Neural cell (in vitro differentiated cells): ENCODE results near the gene ZNF107. TPM values are rescaled to one million over a fixed set of nuclear protein-coding genes. Genes with fewer than 3 reads are reported as not detected.

ENCODE experiments used
- H2AFZ ChIP-seq: fragments of 200-600, 300-800 bp; sonication (generic), shearing (Covaris generic); 2 replicates; pipeline ENCODE4 v1.6.0; 2014; ENCODE audit warnings: low read depth, mild to moderate bottlenecking, antibody characterized with exemption, low read length, moderate library complexity
- H3F3A ChIP-seq: fragments of 200-600 bp; shearing (Covaris generic); 2 replicates; pipeline ENCODE4 v1.6.1; 2016; ENCODE audit warnings: mild to moderate bottlenecking, moderate library complexity, mixed read lengths, antibody characterized with exemption, low read length; ENCODE audit not compliant: insufficient read depth, poor library complexity, severe bottlenecking
- H3K27ac ChIP-seq: fragments of 200-600, 300-800 bp; sonication (generic), shearing (Covaris generic); 2 replicates; pipeline ENCODE4 v1.5.1; 2014; ENCODE audit warnings: mild to moderate bottlenecking, low read length, moderate library complexity
- H3K27me3 ChIP-seq: fragments of 300-800, 200-600 bp; sonication (generic), shearing (Covaris generic); 2 replicates; pipeline ENCODE4 v1.6.0; 2014; ENCODE audit warnings: mild to moderate bottlenecking, low read depth, low read length, moderate library complexity; ENCODE audit not compliant: insufficient read depth
- H3K36me3 ChIP-seq: fragments of 300-800, 200-600 bp; sonication (generic), shearing (Covaris generic); 2 replicates; pipeline ENCODE4 v1.5.1; 2014; ENCODE audit warnings: mild to moderate bottlenecking, antibody characterized with exemption, low read length, moderate library complexity; ENCODE audit not compliant: insufficient read depth
- H3K4me2 ChIP-seq: fragments of 300-800, 200-600 bp; sonication (generic), shearing (Covaris generic); 2 replicates; pipeline ENCODE4 v1.6.0; 2014; ENCODE audit warnings: mild to moderate bottlenecking, low read length
- H3K4me3 ChIP-seq: fragments of 300-800, 200-600 bp; sonication (generic), shearing (Covaris generic); 2 replicates; pipeline ENCODE4 v1.5.1; 2014; ENCODE audit warnings: mild to moderate bottlenecking, low read length, moderate library complexity
- H3K79me2 ChIP-seq: fragments of 200-600 bp; shearing (Covaris generic); replicated peaks from 2 replicates; pipeline ENCODE4 v1.6.0; 2014; ENCODE audit warnings: mild to moderate bottlenecking, low read length, moderate library complexity; ENCODE audit not compliant: insufficient read depth
- H3K9ac ChIP-seq: fragments of 300-800, 200-600 bp; sonication (generic), shearing (Covaris generic); 2 replicates; pipeline ENCODE4 v1.6.1; 2016; ENCODE audit warnings: mild to moderate bottlenecking, low read length, mixed read lengths
- H3K9me2 ChIP-seq: fragments of 200-600 bp; shearing (Covaris generic); 2 replicates; pipeline ENCODE4 v1.6.1; 2016; ENCODE audit warnings: mild to moderate bottlenecking, low read length, mixed read lengths; ENCODE audit not compliant: insufficient read depth
- H3K9me3 ChIP-seq: fragments of 200-600, 300-800 bp; sonication (generic), shearing (Covaris generic); 2 replicates; pipeline ENCODE4 v1.6.1; 2016; ENCODE audit warnings: mild to moderate bottlenecking, mixed run types, low read length, moderate library complexity, mixed read lengths
- H4K20me1 ChIP-seq: fragments of 200-600 bp; shearing (Covaris generic); 2 replicates; pipeline ENCODE4 v1.6.1; 2016; ENCODE audit warnings: mild to moderate bottlenecking, mixed run types; ENCODE audit not compliant: insufficient read depth
- EP300 ChIP-seq: fragments of 450-650 bp; conservative IDR thresholded peaks from 2 replicates; pipeline ENCODE4 v1.6.1; 2014; ENCODE audit warnings: antibody characterized with exemption, mild to moderate bottlenecking, moderate library complexity; ENCODE audit not compliant: poor library complexity, severe bottlenecking
- EZH2 ChIP-seq: fragments of 200-600, 300-800 bp; shearing (Covaris generic), sonication (generic); IDR thresholded peaks from 2 replicates; pipeline ENCODE4 v1.6.1; 2014; ENCODE audit warnings: antibody characterized with exemption, low read length, borderline replicate concordance, mild to moderate bottlenecking; ENCODE audit not compliant: insufficient read depth, poor library complexity, severe bottlenecking
- MXI1 ChIP-seq: fragments of 450-650 bp; conservative IDR thresholded peaks from 2 replicates; pipeline ENCODE4 v1.6.1; 2014; ENCODE audit warnings: antibody characterized with exemption, mild to moderate bottlenecking; ENCODE audit not compliant: poor library complexity, severe bottlenecking
- POLR2AphosphoS5 ChIP-seq: IDR thresholded peaks from 2 replicates; pipeline ENCODE4 v1.6.1; 2012
- RAD21 ChIP-seq: fragments of 450-650 bp; conservative IDR thresholded peaks from 2 replicates; pipeline ENCODE4 v1.6.1; 2014; ENCODE audit warnings: antibody characterized with exemption, mild to moderate bottlenecking, moderate library complexity
- REST ChIP-seq: IDR thresholded peaks from 2 replicates; pipeline ENCODE4 v1.6.1; 2012; ENCODE audit warnings: borderline replicate concordance
- SMC3 ChIP-seq: fragments of 450-650 bp; conservative IDR thresholded peaks from 2 replicates; pipeline ENCODE4 v1.6.1; 2014; ENCODE audit warnings: antibody characterized with exemption, mild to moderate bottlenecking, moderate library complexity; ENCODE audit not compliant: poor library complexity
- TAF1 ChIP-seq: IDR thresholded peaks from 2 replicates; pipeline ENCODE4 v1.6.1; 2012; ENCODE audit warnings: low read depth
- polyA plus RNA-seq: library from polyadenylated mRNA; depleted of rRNA; stranded (reverse); fragments of >200 nt; gene quantifications from 2 replicates; pipeline ENCODE4 v1.2.3, GENCODE V29; 2014
- TF ChIP-seq, protein P1 (sequence below): fragments of 450-650 bp; IDR thresholded peaks from 2 replicates; pipeline ENCODE4 v1.5.1; 2014; ENCODE audit warnings: antibody characterized with exemption, mild to moderate bottlenecking, moderate library complexity; ENCODE audit not compliant: poor library complexity, severe bottlenecking

Gene ZNF107
- polyA plus RNA-seq, 1 donor from 2014 or later = 7.9 TPM

GRCh38 chr7:64744680-64745079, 78.7 kb downstream of the ZNF107 start:
- peaks cover 3% of the 10 kb centered on the region for H3K9me3 ChIP-seq
- H3K4me2 ChIP-seq = no peak overlapping the region
- H4K20me1 ChIP-seq = no peaks in the 10 kb centered on the region
- no peaks in the 10 kb centered on the region for H3K9me2 ChIP-seq
- H3K27ac ChIP-seq = no peak overlapping the region
- no peak overlapping the region for H2AFZ ChIP-seq
- H3K27me3 ChIP-seq = no peaks in the 10 kb centered on the region
- H3F3A ChIP-seq = no peaks in the 10 kb centered on the region
- no peak overlapping the region for H3K9ac ChIP-seq
- TF ChIP-seq EP300 = no peak
- TF ChIP-seq REST = no peak
- TF ChIP-seq TAF1 = no peak
- no peak for TF ChIP-seq MXI1
- no peak for TF ChIP-seq SMC3
- TF ChIP-seq RAD21 = no peak
- no peak for TF ChIP-seq POLR2AphosphoS5
- TF ChIP-seq, protein P1, sequence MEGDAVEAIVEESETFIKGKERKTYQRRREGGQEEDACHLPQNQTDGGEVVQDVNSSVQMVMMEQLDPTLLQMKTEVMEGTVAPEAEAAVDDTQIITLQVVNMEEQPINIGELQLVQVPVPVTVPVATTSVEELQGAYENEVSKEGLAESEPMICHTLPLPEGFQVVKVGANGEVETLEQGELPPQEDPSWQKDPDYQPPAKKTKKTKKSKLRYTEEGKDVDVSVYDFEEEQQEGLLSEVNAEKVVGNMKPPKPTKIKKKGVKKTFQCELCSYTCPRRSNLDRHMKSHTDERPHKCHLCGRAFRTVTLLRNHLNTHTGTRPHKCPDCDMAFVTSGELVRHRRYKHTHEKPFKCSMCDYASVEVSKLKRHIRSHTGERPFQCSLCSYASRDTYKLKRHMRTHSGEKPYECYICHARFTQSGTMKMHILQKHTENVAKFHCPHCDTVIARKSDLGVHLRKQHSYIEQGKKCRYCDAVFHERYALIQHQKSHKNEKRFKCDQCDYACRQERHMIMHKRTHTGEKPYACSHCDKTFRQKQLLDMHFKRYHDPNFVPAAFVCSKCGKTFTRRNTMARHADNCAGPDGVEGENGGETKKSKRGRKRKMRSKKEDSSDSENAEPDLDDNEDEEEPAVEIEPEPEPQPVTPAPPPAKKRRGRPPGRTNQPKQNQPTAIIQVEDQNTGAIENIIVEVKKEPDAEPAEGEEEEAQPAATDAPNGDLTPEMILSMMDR = no peak
- H3K4me3 ChIP-seq = no peak overlapping the region
- no peaks in the 10 kb centered on the region for H3K79me2 ChIP-seq
- no peaks in the 10 kb centered on the region for H3K36me3 ChIP-seq

- Histone ChIP-seq H3K27me3 (no peaks in the 10 kb centered on the region), H3K9ac (no peak overlapping the region), H2AFZ (no peak overlapping the region), H4K20me1 (no peaks in the 10 kb centered on the region), H3K4me2 (no peak overlapping the region), H3F3A (no peaks in the 10 kb centered on the region), H3K9me3 (peaks cover 3% of the 10 kb centered on the region), H3K36me3 (no peaks in the 10 kb centered on the region), H3K4me3 (no peak overlapping the region), H3K79me2 (no peaks in the 10 kb centered on the region), H3K27ac (no peak overlapping the region), H3K9me2 (no peaks in the 10 kb centered on the region)
- TF ChIP-seq REST = no peak
- TF ChIP-seq MXI1 = no peak
- TF ChIP-seq TAF1 = no peak
- TF ChIP-seq POLR2AphosphoS5 = no peak
- TF ChIP-seq, protein P1 = no peak
- no peak for TF ChIP-seq RAD21
- no peak for TF ChIP-seq EZH2
- TF ChIP-seq EP300 = no peak
- no peak for TF ChIP-seq SMC3
Measured at GRCh38 chr7:64747802-64748201, 81.9 kb downstream of the ZNF107 start.
